Stimulated activated CD8-positive, alpha-beta memory T cell treated with anti-CD3 and anti-CD28 coated beads, Interleukin-7, amount 100 ng/mL, for 1 hour (primary cell): Measurements from ENCODE around the gene RPS6KA4.

ENCODE experiments used
- DNase-seq, 2 donors: peaks; one replicate each; pipeline ENCODE4 v3.0.0-alpha.2; 2020; ENCODE audit warnings: low read depth in 2 of 2

RPS6KA4 gene

DNA sequence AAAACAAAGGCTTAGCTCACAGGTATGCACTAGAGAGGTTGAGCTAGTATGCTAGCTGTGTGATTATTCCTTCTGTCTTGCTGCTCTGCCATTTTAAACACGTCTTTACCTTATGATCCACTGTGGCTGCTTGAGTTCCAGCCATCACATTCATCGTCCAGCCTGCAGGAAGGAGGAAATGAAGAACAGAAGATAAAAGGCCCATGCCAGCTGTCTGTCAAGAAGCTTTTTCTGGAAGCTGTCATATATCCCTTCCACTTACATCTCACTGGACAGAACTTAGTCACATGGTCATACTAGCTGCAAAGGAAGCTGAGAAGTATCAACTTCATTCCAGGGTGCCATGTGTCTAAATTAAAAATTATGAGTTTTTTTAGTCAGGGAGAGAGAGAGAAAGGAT, 31.6 kb upstream of the RPS6KA4 start:
- DNase-seq = no peak

- no peak for DNase-seq
Observed at GRCh38 chr11:64327993-64328392, 31.0 kb upstream of the RPS6KA4 start.

DNA sequence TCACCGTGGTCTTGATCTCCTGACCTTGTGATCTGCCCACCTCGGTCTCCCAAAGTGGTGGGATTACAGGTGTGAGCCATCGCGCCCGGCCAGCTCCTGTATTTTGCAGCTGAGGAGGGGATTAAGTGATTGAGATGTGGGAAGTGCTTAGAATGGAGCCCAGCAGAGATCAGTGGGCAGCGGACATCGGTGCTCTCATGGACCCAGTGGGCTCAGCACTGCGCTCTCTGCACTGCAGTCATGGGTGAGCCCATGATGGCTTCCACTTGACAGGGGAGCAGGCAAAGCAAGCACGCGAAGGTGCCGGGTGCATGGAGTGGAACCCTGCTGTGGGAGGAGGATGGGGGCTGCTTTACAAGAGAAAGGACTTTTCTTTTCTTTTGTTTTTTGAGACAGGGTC, 28.1 kb upstream of the RPS6KA4 start:
- DNase-seq = no peak

DNA sequence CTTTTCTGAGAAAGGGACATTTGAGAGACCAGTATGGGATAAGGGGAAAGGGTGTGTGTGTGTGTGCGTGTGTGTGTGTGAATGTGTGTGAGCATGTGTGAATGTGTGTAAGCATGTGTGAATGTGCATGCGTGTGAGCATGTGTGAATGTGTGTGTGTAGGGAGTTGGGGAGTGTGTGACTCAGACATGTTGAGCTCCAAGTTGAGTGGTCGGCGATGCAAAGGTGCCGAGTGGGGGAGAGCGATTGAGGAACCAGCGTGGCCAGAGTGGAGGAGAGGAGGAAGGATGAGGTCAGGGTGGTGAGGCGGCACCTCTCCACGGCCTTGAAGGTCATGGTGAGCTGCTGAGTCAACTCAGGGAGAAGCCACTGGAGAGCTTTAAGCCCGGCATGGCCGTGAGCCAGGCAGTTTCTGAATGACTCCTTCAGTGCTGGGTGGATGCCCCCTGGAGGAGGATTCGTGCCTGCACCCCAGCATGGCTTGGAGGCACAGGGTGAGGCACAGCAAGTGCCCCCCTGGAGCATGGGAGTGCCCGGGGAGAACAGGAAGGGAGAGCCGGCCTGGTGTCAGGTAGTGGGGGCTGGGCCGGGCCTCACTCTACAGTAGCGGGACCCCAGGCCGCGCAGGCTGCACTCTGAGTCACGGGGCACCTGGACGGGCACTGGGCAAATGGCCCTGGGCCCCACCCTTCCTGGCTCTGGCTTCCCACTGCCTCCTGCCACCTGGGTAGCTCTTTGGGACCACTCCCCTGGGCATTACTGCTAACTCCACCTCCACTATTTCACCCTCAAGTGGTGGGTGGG, 27.2 kb upstream of the RPS6KA4 start:
- peak; percentile 37 to 43 for DNase-seq

- no peak for DNase-seq
Observed at GRCh38 chr11:64333556-64333955, 25.4 kb upstream of the RPS6KA4 start.

GRCh38 chr11:64334764-64335735, 23.9 kb upstream of the RPS6KA4 start:
- no peak for DNase-seq

DNA sequence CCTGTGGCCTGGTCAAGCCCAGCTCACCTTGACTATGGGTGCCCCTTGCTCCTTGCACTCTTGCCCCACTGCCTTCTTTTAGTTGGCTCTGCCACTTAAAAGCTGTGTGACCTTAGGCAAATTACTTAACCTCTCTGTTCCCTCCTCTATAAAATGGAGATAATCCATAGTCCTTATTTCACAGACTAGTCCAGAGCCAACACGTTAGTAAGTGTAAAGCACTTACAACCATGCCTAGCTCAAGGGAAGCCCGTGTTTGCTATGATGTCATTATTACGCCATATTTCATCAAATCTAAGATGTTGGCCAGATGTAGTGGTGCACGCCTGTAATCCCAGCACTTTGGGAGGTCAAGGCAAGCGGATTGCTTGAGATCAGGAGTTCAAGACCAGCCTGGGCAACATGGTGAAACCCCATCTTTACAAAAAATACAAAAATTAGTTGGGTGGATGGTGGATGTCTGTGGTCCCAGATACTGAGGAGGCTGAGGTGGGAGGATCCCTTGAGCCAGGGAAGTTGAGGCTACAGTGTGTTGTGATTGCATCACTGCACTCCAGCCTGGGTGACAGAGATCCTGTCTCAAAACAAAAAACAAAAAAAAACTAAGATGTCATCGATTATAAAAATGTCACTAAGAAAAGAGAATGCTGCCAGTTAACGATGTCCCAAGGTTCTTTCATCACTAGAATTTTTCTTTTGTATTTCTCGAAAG, 21.3 kb upstream of the RPS6KA4 start:
- no peak for DNase-seq

DNA sequence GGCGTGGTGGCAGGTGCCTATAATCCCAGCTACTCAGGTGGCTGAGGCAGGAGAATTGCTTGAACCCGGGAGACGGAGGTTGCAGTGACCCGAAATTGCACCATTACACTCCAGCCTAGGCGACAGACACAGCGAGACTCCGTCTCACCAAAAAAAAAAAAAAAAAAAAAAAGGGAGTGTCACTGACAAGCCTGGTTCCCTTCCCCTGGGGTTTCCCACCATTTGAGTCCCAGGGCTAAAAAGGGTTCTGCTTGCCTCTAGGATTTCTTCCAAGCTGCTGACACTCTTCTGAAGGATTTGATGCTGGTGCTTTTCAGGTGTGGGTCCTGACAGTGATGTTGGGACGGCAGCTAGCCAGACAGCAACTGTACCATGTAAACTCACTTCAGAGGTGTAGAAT, 20.2 kb upstream of the RPS6KA4 start:
- DNase-seq = no peak

- no peak for DNase-seq
Observed at GRCh38 chr11:64339286-64339685, 19.7 kb upstream of the RPS6KA4 start.

- peak; percentile 63 to 74 for DNase-seq
Observed at GRCh38 chr11:64339754-64340408, 19.1 kb upstream of the RPS6KA4 start, which contains the start of gene CCDC88B. TSS of gene CCDC88B (plus strand) at chr11:64340204. CDS start at chr11:64340267, 63 bp downstream.

DNA sequence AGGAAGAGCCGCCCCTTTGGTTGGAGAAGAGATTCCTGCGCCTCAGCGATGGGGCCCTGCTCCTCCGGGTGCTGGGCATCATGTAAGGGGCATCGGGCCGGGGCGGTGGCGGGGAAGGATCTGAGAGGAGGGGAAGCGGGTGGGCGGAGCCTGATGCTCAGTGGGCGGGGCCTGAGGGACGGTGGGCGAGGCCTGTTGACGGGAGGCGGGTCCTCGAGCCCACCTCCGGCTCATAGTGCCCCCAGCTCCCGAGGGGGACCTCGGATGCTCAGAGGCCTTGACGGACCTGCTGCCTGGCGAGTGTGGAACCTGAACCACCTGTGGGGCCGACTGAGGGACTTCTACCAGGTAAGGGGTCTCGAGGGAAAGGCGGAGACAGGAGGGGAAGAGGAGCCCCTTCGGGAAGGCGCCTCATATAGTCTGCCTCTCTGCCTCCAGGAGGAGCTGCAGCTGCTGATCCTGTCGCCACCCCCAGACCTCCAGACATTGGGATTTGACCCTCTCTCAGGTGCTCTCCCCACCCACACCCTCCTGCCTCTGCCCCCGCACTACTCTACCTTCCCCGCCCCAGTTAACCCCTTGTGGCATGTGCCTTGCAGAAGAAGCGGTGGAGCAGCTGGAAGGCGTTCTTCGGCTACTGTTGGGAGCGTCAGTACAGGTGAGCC, 18.2 kb upstream of the RPS6KA4 start:
- DNase-seq = peak; percentile 68 to 71

- no peak for DNase-seq
Observed at GRCh38 chr11:64341429-64341828, 17.5 kb upstream of the RPS6KA4 start.

- DNase-seq = peak; percentile 69 to 78
Observed at GRCh38 chr11:64341851-64342791, 16.8 kb upstream of the RPS6KA4 start.

DNA sequence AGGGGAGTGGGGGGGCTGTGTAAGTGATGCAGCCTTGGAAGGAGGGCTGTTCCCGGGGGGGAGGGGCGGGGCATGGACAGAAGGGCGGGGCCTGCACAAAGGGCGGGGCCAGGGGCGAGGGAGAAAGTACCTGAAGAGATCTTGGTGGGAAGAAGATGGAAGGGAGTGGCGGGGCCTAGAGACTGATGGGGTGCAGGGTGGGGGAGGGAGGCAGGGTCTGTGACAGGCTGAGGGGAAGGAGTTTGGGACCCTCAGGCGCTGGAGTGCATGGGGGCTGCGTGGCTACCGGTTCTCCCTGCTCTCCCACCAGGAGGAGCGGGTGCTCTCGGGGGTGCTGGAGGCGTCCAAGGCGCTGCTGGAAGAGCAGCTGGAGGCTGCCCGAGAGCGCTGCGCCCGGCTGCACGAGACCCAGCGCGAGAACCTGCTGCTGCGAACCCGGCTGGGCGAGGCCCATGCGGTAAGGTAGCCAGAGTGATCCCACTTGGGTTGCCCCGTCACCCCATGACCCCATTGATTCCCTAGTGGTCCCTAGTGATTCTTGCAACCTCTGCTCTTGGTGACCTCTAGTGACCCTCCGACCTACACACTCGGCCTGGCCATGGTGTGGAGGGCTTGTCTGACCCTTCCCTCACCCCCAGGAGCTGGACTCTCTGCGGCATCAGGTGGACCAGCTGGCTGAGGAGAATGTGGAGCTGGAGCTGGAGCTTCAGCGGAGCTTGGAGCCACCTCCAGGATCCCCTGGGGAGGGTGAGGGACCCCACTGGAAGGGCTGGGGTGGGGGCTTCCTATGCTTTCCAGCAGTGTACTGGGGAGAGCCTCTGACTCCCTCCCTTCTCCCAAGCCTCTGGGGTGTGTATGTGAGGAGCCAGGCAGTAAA, 15.9 kb upstream of the RPS6KA4 start:
- DNase-seq = no peak

- no peak for DNase-seq
Observed at GRCh38 chr11:64343767-64344559, 15.0 kb upstream of the RPS6KA4 start.

GRCh38 chr11:64344787-64345186, 14.2 kb upstream of the RPS6KA4 start:
- no peak for DNase-seq

DNA sequence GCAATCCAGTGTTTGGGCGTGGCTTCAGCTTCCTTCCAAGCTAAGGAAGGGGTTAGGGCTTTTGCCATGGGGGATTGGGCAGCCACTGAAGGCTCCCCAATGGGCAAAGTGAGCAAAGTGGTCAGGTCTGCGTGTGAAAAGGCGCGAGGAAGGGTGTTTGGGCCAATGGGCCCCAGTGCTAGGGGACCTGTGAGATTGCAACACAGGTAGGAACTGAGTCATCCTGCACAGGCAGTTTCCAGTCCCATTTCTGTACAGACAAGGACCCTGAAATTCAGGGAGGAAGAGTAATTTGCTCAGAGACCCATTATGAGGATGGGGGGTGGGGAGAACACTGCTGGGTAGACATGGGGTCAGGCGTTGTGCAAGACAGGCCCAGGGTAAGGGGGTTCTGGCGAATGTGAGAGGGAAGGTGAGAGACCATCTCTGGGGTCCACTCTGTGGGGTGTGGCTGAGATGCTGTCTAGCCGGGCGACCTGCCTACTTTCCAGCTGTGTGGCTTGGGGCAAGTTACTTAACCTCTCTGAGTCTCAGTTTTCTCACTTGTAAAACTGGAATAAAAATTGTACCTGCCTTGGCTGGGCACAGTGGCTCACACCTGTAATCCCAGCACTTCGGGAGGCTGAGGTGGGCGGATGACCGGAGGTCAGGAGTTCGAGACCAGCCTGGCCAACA, 11.6 kb upstream of the RPS6KA4 start:
- DNase-seq = no peak
